Measurements from ENCODE around the gene PSTPIP1.

- TF ChIP-seq NKRF (conservative IDR thresholded peaks at IDR 0.05) (no peak), CTCF (IDR thresholded peaks at IDR 0.05 in 2 of 3, conservative IDR thresholded peaks at IDR 0.05 in 1 of 3; ENCODE audit: control insufficient read depth in 2 of 3, extremely low read depth in 1 of 3, insufficient read depth in 1 of 3, low read depth in 3 of 3, low read length in 3 of 3) (no peak), E2F4 (IDR thresholded peaks at IDR 0.05; ENCODE audit: low read depth, low read length) (no peak), NFIC (IDR thresholded peaks at IDR 0.05; ENCODE audit: low read depth, low read length) (no peak), POLR2AphosphoS5 (IDR thresholded peaks at IDR 0.05; ENCODE audit: low read length) (no peak), POLR2A (IDR thresholded peaks at IDR 0.05; ENCODE audit: low read depth, low read length) (no peak), CHD4 (IDR thresholded peaks at IDR 0.05) (no peak), EP300 (IDR thresholded peaks at IDR 0.05; ENCODE audit: borderline replicate concordance in 1 of 2, control insufficient read depth in 1 of 2, low read depth in 2 of 2, low read length in 2 of 2) (no peak), EZH2 (IDR thresholded peaks at IDR 0.05; ENCODE audit: borderline replicate concordance, control insufficient read depth, low read depth, low read length) (no peak), CHD2 (IDR thresholded peaks at IDR 0.05; ENCODE audit: borderline replicate concordance, low read depth, low read length) (no peak), SP1 (IDR thresholded peaks at IDR 0.05; ENCODE audit: low read depth, low read length) (no peak), TAF1 (IDR thresholded peaks at IDR 0.05; ENCODE audit: borderline replicate concordance, low read depth, low read length) (no peak), CHD1 (IDR thresholded peaks at IDR 0.05; ENCODE audit: low read depth, low read length) (no peak)
Measured at GRCh38 chr15:77025083-77025901, 30.4 kb downstream of the PSTPIP1 start.
